ENCODE measurements around the gene RRP15.

DNA sequence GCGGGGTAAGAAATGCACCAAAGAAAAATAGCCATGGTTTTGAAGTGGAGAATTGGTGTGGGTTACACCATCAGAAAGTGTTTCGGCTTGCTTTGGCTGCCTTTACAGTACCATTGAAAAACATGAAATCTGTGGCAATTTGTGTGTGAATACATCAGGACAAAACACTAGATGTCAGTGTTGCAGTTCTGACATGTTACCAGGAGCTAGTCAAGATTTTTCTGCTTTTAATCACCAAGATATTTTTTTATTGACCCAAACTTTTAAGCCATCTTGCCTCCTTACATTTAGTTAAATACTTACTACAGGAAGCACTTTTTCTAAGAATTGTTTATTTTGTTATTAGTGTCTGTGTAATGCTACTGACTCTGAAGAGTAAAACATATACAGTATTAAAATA is 14.3 kb downstream of the RRP15 start:
- TF ChIP-seq, protein P1, sequence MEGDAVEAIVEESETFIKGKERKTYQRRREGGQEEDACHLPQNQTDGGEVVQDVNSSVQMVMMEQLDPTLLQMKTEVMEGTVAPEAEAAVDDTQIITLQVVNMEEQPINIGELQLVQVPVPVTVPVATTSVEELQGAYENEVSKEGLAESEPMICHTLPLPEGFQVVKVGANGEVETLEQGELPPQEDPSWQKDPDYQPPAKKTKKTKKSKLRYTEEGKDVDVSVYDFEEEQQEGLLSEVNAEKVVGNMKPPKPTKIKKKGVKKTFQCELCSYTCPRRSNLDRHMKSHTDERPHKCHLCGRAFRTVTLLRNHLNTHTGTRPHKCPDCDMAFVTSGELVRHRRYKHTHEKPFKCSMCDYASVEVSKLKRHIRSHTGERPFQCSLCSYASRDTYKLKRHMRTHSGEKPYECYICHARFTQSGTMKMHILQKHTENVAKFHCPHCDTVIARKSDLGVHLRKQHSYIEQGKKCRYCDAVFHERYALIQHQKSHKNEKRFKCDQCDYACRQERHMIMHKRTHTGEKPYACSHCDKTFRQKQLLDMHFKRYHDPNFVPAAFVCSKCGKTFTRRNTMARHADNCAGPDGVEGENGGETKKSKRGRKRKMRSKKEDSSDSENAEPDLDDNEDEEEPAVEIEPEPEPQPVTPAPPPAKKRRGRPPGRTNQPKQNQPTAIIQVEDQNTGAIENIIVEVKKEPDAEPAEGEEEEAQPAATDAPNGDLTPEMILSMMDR (IDR thresholded peaks at IDR 0.05 in 2 of 3, conservative IDR thresholded peaks at IDR 0.05 in 1 of 3; ENCODE audit: borderline replicate concordance in 1 of 3, insufficient read depth in 1 of 3, low read depth in 2 of 3, low read length in 2 of 3): peak; percentile 36 to 53 (median 44); a peak in 5 of 6 replicates
- no peak for TF ChIP-seq EZH2 (IDR thresholded peaks at IDR 0.05)
- TF ChIP-seq, protein P2, sequence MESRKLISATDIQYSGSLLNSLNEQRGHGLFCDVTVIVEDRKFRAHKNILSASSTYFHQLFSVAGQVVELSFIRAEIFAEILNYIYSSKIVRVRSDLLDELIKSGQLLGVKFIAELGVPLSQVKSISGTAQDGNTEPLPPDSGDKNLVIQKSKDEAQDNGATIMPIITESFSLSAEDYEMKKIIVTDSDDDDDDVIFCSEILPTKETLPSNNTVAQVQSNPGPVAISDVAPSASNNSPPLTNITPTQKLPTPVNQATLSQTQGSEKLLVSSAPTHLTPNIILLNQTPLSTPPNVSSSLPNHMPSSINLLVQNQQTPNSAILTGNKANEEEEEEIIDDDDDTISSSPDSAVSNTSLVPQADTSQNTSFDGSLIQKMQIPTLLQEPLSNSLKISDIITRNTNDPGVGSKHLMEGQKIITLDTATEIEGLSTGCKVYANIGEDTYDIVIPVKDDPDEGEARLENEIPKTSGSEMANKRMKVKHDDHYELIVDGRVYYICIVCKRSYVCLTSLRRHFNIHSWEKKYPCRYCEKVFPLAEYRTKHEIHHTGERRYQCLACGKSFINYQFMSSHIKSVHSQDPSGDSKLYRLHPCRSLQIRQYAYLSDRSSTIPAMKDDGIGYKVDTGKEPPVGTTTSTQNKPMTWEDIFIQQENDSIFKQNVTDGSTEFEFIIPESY (IDR thresholded peaks at IDR 0.05; ENCODE audit: extremely low read depth, insufficient replicate concordance, low read length): no peak
- TF ChIP-seq CEBPB (IDR thresholded peaks at IDR 0.05; ENCODE audit: low read depth): no peak
- no peak for TF ChIP-seq SP1 (IDR thresholded peaks at IDR 0.05; ENCODE audit: low read depth)
- TF ChIP-seq, protein P3, sequence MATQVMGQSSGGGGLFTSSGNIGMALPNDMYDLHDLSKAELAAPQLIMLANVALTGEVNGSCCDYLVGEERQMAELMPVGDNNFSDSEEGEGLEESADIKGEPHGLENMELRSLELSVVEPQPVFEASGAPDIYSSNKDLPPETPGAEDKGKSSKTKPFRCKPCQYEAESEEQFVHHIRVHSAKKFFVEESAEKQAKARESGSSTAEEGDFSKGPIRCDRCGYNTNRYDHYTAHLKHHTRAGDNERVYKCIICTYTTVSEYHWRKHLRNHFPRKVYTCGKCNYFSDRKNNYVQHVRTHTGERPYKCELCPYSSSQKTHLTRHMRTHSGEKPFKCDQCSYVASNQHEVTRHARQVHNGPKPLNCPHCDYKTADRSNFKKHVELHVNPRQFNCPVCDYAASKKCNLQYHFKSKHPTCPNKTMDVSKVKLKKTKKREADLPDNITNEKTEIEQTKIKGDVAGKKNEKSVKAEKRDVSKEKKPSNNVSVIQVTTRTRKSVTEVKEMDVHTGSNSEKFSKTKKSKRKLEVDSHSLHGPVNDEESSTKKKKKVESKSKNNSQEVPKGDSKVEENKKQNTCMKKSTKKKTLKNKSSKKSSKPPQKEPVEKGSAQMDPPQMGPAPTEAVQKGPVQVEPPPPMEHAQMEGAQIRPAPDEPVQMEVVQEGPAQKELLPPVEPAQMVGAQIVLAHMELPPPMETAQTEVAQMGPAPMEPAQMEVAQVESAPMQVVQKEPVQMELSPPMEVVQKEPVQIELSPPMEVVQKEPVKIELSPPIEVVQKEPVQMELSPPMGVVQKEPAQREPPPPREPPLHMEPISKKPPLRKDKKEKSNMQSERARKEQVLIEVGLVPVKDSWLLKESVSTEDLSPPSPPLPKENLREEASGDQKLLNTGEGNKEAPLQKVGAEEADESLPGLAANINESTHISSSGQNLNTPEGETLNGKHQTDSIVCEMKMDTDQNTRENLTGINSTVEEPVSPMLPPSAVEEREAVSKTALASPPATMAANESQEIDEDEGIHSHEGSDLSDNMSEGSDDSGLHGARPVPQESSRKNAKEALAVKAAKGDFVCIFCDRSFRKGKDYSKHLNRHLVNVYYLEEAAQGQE (IDR thresholded peaks at IDR 0.05; ENCODE audit: low read depth): no peak
- TF ChIP-seq SRF (IDR thresholded peaks at IDR 0.05; ENCODE audit: low read depth): no peak
- no peak for TF ChIP-seq SIN3A (IDR thresholded peaks at IDR 0.05; ENCODE audit: low read depth)
- TF ChIP-seq, protein P4, sequence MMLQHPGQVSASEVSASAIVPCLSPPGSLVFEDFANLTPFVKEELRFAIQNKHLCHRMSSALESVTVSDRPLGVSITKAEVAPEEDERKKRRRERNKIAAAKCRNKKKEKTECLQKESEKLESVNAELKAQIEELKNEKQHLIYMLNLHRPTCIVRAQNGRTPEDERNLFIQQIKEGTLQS (IDR thresholded peaks at IDR 0.05): no peak
- no peak for TF ChIP-seq YY1 (IDR thresholded peaks at IDR 0.05; ENCODE audit: extremely low read depth, insufficient replicate concordance, low read depth, low read length)
- TF ChIP-seq POLR2A (IDR thresholded peaks at IDR 0.05; ENCODE audit: borderline replicate concordance, extremely low read depth, insufficient read depth, insufficient read length): no peak
- no peak for TF ChIP-seq TCF7L2 (IDR thresholded peaks at IDR 0.05; ENCODE audit: borderline replicate concordance, extremely low read depth, insufficient read depth, insufficient read length)
- no peak for TF ChIP-seq ELF1 (IDR thresholded peaks at IDR 0.05; ENCODE audit: borderline replicate concordance, low read depth)
- no peak for TF ChIP-seq ZNF274 (IDR thresholded peaks at IDR 0.05; ENCODE audit: low read depth, low read length)
